DMS53 (cell line): Measurements from ENCODE around the gene QPCT.
"Not testable (repeated sequence)": the region's sequence is repeated elsewhere in the genome, so short reads cannot be mapped to it uniquely, and the experiment has no call there.

Experiments used
- DNase-seq: peaks from one replicate; lab custom pipeline; 2025; lab: John Stamatoyannopoulos, UW

Gene QPCT

DNA sequence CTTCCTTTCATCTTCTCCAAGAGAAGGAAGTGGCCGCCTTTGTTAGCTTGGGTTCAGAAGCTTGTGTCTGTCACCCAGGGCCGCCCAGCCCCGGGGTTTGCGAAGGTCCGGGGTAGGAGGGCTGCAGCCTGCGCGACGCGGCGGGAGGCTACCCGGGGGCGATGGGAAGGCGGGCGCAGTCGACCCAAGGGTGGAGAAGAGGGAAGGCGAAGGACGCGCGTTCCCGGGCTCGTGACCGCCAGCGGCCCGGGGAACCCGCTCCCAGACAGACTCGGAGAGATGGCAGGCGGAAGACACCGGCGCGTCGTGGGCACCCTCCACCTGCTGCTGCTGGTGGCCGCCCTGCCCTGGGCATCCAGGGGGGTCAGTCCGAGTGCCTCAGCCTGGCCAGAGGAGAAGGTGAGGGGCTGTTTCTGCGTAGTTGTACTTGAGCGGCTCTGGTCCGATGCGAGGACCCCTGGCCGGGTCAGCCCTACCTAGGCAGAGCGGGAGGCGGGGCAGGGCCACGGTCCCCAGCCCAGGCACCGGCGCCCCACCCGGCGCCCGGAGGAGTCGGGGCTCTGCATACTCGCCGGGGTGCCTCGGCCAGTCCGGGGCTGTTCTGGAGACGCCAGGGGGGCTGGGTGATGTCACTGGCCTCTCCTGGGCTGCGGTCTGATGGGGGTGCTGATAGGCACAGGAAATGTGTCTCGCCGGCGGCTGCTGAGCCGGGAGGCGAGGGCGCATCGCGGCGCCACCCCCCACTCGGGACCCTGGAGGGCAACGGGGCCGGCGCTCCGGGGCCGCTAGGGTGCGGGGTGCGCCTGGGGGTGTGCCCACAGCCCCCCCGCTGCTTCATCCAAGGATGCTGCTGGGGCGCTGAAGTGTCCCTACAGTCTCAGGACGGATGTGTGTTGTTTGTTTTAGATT, at the start of gene QPCT:
QPCT (plus strand) TSS at position 178 of the 909 bp plus-strand sequence; CDS start at position 280, 102 bp downstream.
- DNase-seq, result peak; percentile 86

DNA sequence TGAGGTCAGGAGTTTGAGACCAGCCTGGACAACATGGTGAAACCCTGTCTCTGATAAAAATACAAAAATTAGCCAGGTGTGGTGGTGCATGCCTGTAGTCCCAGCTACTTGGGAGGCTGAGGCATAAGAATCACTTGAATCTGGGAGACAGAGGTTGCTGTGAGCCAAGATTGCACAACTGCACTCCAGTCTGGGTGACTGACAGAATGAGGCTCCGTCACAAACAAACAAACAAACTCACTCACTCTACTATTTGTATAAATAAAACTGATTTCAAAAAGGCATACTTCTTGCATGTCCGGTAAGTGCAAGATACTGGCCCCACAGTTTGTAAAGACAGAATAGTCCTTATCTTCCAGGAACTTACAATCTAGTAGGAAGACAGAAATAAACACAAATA, 49.6 kb upstream of the QPCT start:
- DNase-seq, result not testable (repeated sequence)

DNA sequence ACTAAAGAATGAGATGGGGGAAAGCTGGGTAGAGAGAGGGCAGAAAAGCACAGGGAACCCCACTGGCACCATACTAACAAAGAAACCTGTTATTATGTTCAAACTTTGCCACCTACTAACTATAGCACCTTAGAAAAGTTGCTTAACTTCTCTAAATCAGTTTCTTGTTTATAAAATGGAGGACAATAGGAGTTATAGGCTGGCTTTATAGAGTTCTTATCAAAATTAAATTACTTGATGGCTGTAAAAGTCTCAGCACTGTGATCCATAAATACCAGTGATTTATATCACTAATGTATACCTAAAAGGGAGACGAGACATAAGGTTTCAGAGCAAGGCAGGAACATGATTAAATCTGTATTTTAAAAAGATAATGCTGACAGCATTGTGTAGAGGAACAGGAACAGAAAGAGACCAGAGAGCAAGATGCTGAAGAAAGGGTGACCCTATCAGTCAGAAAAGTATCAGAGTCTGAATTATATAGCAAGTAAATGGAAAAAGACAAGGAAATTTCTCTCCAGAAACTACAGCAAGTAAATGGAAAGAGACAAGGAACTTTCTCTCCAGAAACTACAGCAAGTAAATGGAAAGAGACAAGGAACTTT, 48.9 kb upstream of the QPCT start:
- no peak for DNase-seq

DNA sequence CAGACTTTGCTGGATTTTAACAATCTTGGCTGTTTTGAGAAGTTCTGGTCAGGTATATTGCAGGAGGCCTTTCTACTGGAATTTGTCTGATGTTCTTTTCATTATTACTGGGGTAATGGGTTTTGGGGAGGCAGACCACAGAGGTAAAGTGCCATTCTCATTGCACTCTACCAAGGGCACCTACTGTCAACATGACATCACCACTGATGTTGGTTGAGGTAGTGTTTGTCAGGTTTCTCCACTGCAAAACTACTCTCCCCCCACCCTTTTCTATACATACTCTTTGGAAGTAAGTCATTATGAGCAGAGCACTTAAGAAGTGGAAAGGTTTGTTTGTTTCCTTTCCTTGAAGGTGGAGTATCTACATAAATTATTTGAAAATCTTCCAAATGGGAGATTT, 46.8 kb upstream of the QPCT start:
- no peak for DNase-seq

- peak; percentile 16 for DNase-seq
These were observed 44.3 kb upstream of the QPCT start for GRCh38 chr2:37300146-37300545.

GRCh38 chr2:37300578-37300977, 43.9 kb upstream of the QPCT start:
- no peak for DNase-seq

DNA sequence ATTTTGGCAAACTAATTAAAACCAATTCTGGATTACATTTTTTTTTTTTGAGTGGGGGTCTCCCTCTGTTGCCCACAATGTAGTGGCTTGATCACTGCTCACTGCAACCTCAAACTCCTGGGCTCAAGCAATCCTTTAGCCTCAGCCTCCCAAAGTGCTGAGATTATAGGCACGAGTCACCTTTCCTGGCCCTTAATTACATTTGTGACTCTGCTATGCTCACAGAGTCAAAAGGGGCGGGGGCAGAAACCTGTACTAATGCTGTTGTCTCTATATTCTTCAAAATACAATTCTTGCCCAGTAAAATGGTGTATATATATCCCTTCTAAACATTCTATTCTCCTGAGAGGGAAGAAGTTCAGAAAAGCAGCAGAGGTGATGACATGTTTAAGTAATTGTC, 43.0 kb upstream of the QPCT start:
- DNase-seq, result no peak

DNA sequence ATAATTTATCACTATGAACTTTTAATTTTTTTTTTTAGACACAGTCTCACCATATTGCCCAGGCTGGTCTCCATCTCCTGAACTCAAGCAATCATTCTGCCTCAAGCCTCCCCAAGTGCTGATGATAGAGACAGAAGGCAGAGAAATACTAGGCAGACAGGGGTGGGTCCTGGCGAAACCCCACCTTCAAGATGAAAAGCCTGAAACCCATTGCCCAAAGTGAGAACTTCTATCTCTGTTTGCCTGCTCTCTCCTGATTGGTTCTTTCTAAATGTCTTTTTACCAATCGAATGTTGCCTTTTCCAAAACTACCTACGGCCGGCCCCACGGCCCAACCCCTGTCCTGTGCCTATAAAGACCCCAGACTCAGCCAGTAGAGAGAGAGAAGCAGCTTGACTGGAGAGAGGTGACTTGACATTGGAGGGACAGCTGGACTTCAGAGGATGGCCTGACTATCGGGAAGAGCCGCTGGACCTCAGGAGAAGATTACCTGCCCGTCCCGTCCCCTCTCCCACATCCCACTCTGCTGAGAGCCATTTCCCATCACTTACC, 41.7 kb upstream of the QPCT start:
- no peak for DNase-seq

DNA sequence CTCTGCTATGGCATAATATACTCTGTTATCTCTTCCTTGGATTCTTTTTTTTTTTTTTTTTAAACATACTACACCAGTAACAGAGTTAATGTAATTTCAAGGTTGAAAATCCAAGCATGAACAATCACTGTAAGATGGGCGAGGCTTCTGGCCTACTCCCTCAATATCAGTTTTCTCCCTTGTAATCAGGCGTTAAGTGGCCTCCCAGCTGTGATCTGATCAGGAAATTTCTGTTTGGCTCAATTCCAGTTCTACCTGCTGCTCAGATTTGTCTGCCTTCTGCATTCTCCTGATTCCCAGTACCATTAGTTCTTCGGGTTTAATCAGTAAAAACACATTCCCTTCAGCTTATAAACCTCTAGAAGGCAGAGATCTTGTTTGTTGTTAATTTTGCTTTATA, 38.4 kb upstream of the QPCT start:
- DNase-seq, result no peak

- no peak for DNase-seq
These were observed 36.9 kb upstream of the QPCT start for GRCh38 chr2:37307500-37307899.

DNA sequence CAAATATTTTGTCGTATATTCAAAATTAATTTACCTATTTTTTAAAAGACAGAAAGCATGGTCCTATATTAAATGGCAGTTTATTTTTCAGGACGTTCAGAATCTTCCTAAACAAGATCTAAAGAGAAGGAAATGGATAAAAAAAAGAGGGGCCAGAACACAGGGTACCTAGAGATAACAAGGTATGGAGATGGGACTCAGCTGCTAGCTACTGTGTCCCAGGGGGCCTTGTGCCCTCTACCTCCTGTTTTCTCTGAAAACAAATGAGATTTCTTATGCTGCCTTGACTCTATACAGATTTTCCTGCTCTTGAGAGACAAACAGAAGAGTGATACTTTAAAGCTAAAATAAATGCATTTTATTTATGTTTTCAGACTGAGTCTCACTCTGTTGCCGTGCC, 29.1 kb upstream of the QPCT start:
- no peak for DNase-seq

GRCh38 chr2:37316181-37316580, 28.2 kb upstream of the QPCT start:
- DNase-seq, result no peak

DNA sequence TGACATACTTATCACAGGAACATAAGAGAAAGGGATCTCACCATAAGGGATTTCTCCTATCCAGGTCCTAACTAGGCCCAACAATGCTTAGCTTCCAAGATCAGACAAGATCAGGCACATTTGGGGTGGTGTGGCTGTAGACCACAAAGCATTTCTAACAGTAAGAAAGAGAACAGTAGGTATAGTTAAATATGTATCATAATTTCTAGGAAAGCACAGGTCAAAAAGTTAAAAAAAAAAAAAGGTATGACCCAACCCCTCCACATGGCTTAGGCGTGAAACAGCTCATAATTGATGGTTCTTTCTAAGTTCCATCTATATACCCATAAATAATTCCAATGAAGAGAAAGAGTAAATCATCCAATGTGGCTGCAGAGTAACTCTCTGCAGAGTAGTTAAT, 26.7 kb upstream of the QPCT start:
- DNase-seq, result no peak

- DNase-seq, result no peak
These were observed 26.0 kb upstream of the QPCT start for GRCh38 chr2:37318401-37318800.

DNA sequence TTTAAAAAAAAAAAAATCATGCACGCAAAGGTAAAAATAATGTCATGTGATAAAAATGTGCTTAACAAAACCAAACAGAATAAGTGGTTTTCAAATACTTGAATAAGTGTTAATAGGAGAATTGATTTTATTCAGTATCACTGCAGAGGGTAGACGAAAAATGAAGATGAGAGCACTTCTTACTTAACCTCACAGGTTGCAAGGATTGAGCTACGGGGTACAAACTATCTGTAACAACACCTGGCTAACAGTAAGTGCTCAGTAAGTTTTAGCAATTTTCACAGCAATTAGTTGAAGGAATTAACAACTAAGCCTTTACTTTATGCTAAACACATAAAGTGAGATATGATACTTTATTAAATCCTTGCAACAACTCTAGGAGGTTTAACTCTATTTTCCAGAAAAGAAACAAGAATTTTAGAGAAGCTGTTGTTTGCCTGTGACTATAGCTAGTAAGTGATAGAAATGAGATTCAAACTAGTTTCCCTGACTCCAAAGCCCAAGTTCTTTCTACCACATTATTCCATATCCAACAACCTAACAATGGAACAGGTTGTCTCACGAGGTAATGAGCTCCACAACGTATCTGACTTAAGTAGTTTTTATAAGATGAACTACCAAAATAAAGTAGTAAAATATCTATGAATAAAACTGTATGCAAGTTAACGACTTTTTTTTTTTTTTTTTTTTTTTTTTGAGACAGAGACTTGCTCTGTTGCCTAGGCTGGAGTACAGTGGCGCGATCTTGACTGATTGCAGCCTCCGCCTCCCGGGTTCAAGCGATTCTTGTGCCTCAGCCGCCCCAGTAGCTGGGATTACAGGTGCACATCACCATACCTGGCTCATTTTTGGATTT, 24.4 kb upstream of the QPCT start:
- DNase-seq, result no peak

DNA sequence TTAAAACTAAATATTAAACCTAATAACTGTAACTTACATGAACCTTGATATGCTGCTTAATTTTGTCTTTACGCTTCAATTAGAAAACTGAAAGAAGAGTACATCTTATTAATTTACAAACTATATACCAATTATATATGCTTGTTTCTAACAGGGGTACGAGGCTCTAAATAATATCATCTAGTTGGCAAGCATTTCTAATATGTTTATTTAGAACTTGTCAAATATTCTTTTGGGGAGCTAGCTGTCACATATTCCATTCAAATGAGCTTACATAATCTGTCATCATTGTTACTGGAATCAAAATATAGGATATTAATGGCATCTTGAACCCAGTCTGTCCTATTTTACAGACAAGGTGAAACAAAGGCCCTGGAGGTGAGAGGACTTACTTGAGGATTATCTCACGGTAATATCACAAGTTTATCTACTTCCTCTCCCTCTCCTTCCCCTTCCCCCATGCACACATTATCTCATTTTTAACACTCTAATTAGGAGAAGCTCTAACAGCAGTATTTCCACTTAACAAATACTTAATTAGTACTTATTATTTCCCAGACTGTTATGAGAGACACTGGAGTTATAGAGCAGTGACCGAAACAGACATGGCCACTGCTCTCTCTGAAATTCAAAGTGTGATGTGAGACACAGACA, 23.3 kb upstream of the QPCT start:
- DNase-seq, result no peak

DNA sequence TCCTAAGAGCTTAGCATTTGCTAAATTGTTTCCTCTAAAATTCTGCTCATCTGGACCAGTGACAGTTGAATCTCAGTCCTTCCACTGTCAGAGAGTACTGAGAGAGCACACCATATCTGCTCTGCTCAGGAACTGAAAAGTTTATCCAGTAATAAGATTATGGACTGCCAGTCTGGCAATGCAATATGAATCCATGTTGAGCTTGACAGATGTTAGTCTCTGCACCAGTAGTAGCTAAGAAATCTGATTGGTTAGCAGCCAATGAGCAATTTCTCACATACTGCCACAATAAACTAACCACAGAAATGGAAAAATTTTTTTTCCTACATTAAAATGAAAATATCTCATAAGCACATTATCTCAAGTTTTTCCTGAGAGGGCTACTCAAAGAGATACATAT, 22.1 kb upstream of the QPCT start:
- DNase-seq, result no peak

DNA sequence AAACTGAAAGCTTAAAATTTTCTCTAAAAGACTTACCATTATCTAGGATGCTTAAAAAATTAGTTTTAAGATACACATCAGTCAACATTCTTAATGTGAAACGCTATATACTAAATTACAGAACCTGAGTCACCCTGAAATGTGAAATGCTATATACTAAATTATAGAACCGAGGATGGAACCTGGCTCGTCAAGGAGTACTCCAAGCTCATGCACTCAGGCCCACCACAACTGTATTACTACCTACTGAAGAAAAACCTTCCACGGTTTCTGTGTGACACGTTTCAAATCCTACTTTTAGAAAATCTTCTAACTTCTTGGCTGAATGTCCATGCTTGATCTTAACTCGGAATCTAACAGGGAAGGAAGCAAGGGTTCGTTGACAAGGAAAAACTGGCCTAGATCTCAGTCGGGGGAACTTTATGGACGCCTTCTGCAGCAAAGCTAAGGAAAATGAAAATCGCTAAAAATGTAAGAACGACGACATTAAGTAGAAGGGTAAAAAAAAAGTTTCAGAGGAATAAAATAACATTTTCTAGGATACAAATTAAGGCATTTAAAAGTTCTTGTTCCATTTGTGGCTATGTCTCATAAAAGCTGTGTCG, 21.2 kb upstream of the QPCT start:
- DNase-seq, result no peak

DNA sequence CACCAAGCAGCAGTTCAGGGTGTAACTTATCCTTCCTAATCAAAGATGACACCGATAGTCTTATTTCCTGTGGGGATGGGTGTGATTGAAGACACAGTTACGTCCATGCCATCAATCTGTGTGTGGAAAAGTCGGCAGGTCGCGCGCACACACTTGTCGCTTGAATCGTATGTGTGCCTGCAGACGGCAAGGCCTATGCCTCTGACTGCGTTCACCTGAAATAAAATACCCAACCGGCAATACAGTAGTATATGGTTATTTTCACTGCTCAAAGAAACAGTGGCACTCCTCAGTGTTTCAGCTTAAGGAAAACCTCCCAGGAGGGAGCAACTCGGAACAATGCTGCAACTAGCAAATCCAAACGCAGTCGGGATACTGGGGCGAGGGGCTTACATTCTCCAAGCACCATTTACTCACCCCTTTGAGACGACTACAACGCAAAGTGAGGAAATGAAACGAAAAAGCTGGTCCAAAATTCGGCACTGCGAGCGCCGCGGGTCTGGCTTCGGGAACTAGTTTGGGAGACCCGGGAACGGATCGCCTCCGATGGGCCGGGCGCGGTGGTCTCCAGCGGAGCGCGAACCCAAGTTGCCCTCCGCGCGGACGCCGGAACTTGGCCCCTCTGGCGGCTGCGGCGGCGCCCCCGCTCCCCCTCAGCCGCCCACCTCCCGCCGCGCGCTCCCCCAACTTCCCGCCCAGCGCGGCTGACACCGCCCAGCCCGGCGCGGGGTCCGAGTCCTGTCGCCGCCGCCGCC, 20.5 kb upstream of the QPCT start:
- peak; percentile 55 for DNase-seq

DNA sequence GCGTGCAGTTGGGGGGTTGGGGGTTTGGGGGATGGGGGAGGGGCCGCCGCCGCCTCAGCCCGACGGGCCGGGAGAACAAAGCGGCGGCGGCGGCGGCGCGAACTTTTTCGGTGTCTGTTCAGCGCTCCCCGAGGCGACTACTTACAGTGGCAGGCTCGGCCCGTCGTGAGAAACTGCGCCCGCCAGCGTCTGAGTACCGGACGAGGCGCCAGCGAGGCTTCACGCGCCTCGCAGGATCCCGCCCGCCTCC, 20.0 kb upstream of the QPCT start:
- peak; percentile 81 for DNase-seq
